HG03460 (cell line): ENCODE measurements around the gene PRKAR1B.
"Not testable (repeated sequence)": the region's sequence is repeated elsewhere in the genome, so short reads cannot be mapped to it uniquely, and the experiment has no call there.

Experiments used
- ATAC-seq: cut with Tn5 transposase; IDR thresholded peaks from one replicate; pipeline ENCODE4 v1.9.1; 2021; ENCODE audit not compliant: unreplicated experiment

The PRKAR1B gene

GRCh38 chr7:757741-758163, 30.7 kb upstream of the PRKAR1B start:
- ATAC-seq: no peak

- no peak for ATAC-seq
Observed at GRCh38 chr7:756928-757560, 30.0 kb upstream of the PRKAR1B start.

- no peak for ATAC-seq
Observed at GRCh38 chr7:756231-756927, 29.3 kb upstream of the PRKAR1B start.

- no peak for ATAC-seq
Observed at GRCh38 chr7:755413-755805, 28.3 kb upstream of the PRKAR1B start.

- ATAC-seq: no peak
Observed at GRCh38 chr7:754531-755412, 27.7 kb upstream of the PRKAR1B start.

GRCh38 chr7:753190-753589, 26.1 kb upstream of the PRKAR1B start:
- no peak for ATAC-seq

- ATAC-seq: not testable (repeated sequence)
Observed at GRCh38 chr7:752256-752655, 25.2 kb upstream of the PRKAR1B start.

- no peak for ATAC-seq
Observed at GRCh38 chr7:751826-752225, 24.7 kb upstream of the PRKAR1B start.

GRCh38 chr7:750111-750905, 23.2 kb upstream of the PRKAR1B start:
- no peak for ATAC-seq

- no peak for ATAC-seq
Observed at GRCh38 chr7:749140-749551, 22.1 kb upstream of the PRKAR1B start.

- ATAC-seq: no peak
Observed at GRCh38 chr7:748446-748845, 21.4 kb upstream of the PRKAR1B start.

GRCh38 chr7:747186-747585, 20.1 kb upstream of the PRKAR1B start:
- ATAC-seq: no peak

- ATAC-seq: no peak
Observed at GRCh38 chr7:746155-747061, 19.3 kb upstream of the PRKAR1B start.

- no peak for ATAC-seq
Observed at GRCh38 chr7:745431-746154, 18.5 kb upstream of the PRKAR1B start.

- ATAC-seq: no peak
Observed at GRCh38 chr7:744854-745430, 17.9 kb upstream of the PRKAR1B start.

GRCh38 chr7:744128-744520, 17.0 kb upstream of the PRKAR1B start:
- not testable (repeated sequence) for ATAC-seq

GRCh38 chr7:743341-744127, 16.5 kb upstream of the PRKAR1B start:
- not testable (repeated sequence) for ATAC-seq

GRCh38 chr7:742791-743190, 15.7 kb upstream of the PRKAR1B start:
- no peak for ATAC-seq
